HepG2 (cell line): ENCODE results near the gene CNBD2. TPM values are rescaled to one million over a fixed set of nuclear protein-coding genes. Genes with fewer than 3 reads are reported as not detected.

Source experiments
- BCL3 ChIP-seq: sonication (generic); formaldehyde crosslinking; IDR thresholded peaks from 2 replicates; pipeline ENCODE4 v1.5.1; 2020; ENCODE audit warnings: mild to moderate bottlenecking, missing genetic modification reagents, moderate library complexity
- DRAP1 ChIP-seq: IDR thresholded peaks from 2 replicates; pipeline ENCODE4 v1.6.1; 2016; ENCODE audit warnings: missing genetic modification reagents, missing compliant biosample characterization
- DZIP1 ChIP-seq: sonication (generic); formaldehyde crosslinking; IDR thresholded peaks from 2 replicates; pipeline ENCODE4 v1.5.0; 2020; ENCODE audit warnings: mild to moderate bottlenecking, missing genetic modification reagents
- FLYWCH1 ChIP-seq: sonication (generic); formaldehyde crosslinking; IDR thresholded peaks from 2 replicates; pipeline ENCODE4 v1.8.1; 2023; ENCODE audit warnings: mild to moderate bottlenecking, missing genetic modification reagents
- FOXP1 ChIP-seq, 2 experiments: fragments of 450-650 bp in 1 of 2; IDR thresholded peaks; 2 replicates each; pipeline ENCODE4 v1.6.1; 2017 to 2018; ENCODE audit warnings: antibody characterized with exemption in 1 of 2
- HES4 ChIP-seq: sonication (generic); formaldehyde crosslinking; IDR thresholded peaks from 2 replicates; pipeline ENCODE4 v1.9.0; 2021; ENCODE audit warnings: mild to moderate bottlenecking, missing genetic modification reagents, borderline replicate concordance
- HNRNPH1 ChIP-seq: fragments of 200-400 bp; formaldehyde crosslinking; optimal IDR thresholded peaks from 2 replicates; pipeline ENCODE3; 2017; ENCODE audit warnings: mild to moderate bottlenecking, low read depth, low read length
- MTA3 ChIP-seq: sonication (generic); formaldehyde crosslinking; IDR thresholded peaks from 2 replicates; pipeline ENCODE4 v1.4.0; 2020; ENCODE audit warnings: missing genetic modification reagents
- MTF1 ChIP-seq: sonication (generic); formaldehyde crosslinking; IDR thresholded peaks from 2 replicates; pipeline ENCODE4 v1.5.0; 2020; ENCODE audit warnings: missing genetic modification reagents
- POLR2A ChIP-seq, 2 experiments: IDR thresholded peaks; 2 replicates each; pipeline ENCODE4 v1.6.1; 2011; ENCODE audit warnings: low read depth in 2 of 2, low read length in 2 of 2, mild to moderate bottlenecking in 1 of 2, moderate library complexity in 1 of 2; ENCODE audit not compliant: insufficient read depth in 1 of 2
- SAP130 ChIP-seq: IDR thresholded peaks from 2 replicates; pipeline ENCODE4 v1.6.1; 2016; ENCODE audit warnings: low read depth
- TEAD3 ChIP-seq: optimal IDR thresholded peaks from 2 replicates; pipeline ENCODE3; 2016; ENCODE audit warnings: borderline replicate concordance
- TIGD3 ChIP-seq: sonication (generic); formaldehyde crosslinking; IDR thresholded peaks from 2 replicates; pipeline ENCODE4 v1.5.1; 2020; ENCODE audit warnings: mild to moderate bottlenecking, missing genetic modification reagents, borderline replicate concordance
- TOE1 ChIP-seq: sonication (generic); formaldehyde crosslinking; IDR thresholded peaks from 2 replicates; pipeline ENCODE4 v1.4.0; 2020; ENCODE audit warnings: mild to moderate bottlenecking, missing genetic modification reagents
- YEATS4 ChIP-seq: sonication (generic); formaldehyde crosslinking; IDR thresholded peaks from 2 replicates; pipeline ENCODE4 v1.4.0; 2020; ENCODE audit warnings: missing genetic modification reagents, borderline replicate concordance
- ZMAT5 ChIP-seq: sonication (generic); formaldehyde crosslinking; IDR thresholded peaks from 2 replicates; pipeline ENCODE4 v1.5.0; 2020; ENCODE audit warnings: mild to moderate bottlenecking, low read depth, missing genetic modification reagents, borderline replicate concordance
- ZNF567 ChIP-seq: sonication (generic); formaldehyde crosslinking; IDR thresholded peaks from 2 replicates; pipeline ENCODE4 v1.8.1; 2023; ENCODE audit warnings: mild to moderate bottlenecking, missing genetic modification reagents, borderline replicate concordance
- ZNF619 ChIP-seq: sonication (generic); formaldehyde crosslinking; IDR thresholded peaks from 2 replicates; pipeline ENCODE4 v1.4.0; 2020; ENCODE audit warnings: mild to moderate bottlenecking, missing genetic modification reagents
- ZNF652 ChIP-seq: IDR thresholded peaks from 2 replicates; pipeline ENCODE4 v1.6.1; 2016; ENCODE audit warnings: low read depth, borderline replicate concordance
- ZNF704 ChIP-seq: sonication (generic); formaldehyde crosslinking; IDR thresholded peaks from 2 replicates; pipeline ENCODE4 v1.8.1; 2023; ENCODE audit warnings: mild to moderate bottlenecking, inconsistent platforms, moderate library complexity, missing genetic modification reagents, borderline replicate concordance
- ZNF740 ChIP-seq: sonication (generic); formaldehyde crosslinking; IDR thresholded peaks from 2 replicates; pipeline ENCODE4 v1.4.0; 2020; ENCODE audit warnings: missing genetic modification reagents
- ZSCAN29 ChIP-seq: sonication (generic); formaldehyde crosslinking; conservative IDR thresholded peaks from 2 replicates; pipeline ENCODE4 v1.4.0; 2020; ENCODE audit warnings: mild to moderate bottlenecking, missing genetic modification reagents
- polyA plus RNA-seq, 8 experiments: library from polyadenylated mRNA; depleted of rRNA in 3 of 8; stranded (reverse) in 7 of 8; unstranded in 1 of 8; fragments of >200 nt; fragmentation: Illumina TruSeq in 4 of 8; extraction: Trizol in 4 of 8; gene quantifications; 2 replicates each; pipeline versions ENCODE4 v1.2.1 to v1.2.3, GENCODE V29; 2011 to 2016; ENCODE audit warnings: low read depth in 4 of 8, missing spikeins in 1 of 8, mixed read lengths in 1 of 8; ENCODE audit not compliant: insufficient read depth in 1 of 8
- total RNA-seq, 5 experiments: library from RNA; depleted of rRNA; stranded (reverse); fragments of >200 nt; fragmentation: Illumina TruSeq; extraction: Trizol; gene quantifications; 2 replicates each; pipeline ENCODE4 v1.2.3, GENCODE V29; 2016; ENCODE audit warnings: low read depth in 1 of 5

CNBD2 gene
- total and polyA plus RNA-seq, 2 of the 13 experiments (the other 11 are each of a cell fraction or from before 2014, with no cell fraction given), result 12.4 to 22.8 TPM

GRCh38 chr20:36064658-36065426 is 96.5 kb downstream of the CNBD2 start (continued):
- no peak for TF ChIP-seq ZNF704 (CRISPR knock-in tag)
- TF ChIP-seq FOXP1 (IDR thresholded peaks at IDR 0.05), result no peak
- TF ChIP-seq FOXP1 (CRISPR knock-in tag; IDR thresholded peaks at IDR 0.05), result no peak
- TF ChIP-seq DZIP1 (CRISPR knock-in tag), result peak; percentile 77; the same call in 1 of the 2 replicates
- TF ChIP-seq HNRNPH1, result no peak
- TF ChIP-seq MTA3 (CRISPR knock-in tag), result no peak
- no peak for TF ChIP-seq ZSCAN29
- no peak for TF ChIP-seq ZNF740 (CRISPR knock-in tag)
- TF ChIP-seq FLYWCH1 (CRISPR knock-in tag), result no peak
- no peak for TF ChIP-seq TEAD3 (CRISPR knock-in tag)
- TF ChIP-seq DRAP1, result peak; percentile 68
- peak; percentile 94 for TF ChIP-seq ZNF567
- peak; percentile 58; the same call in 1 of the 2 replicates for TF ChIP-seq TIGD3 (CRISPR knock-in tag)
- no peak for TF ChIP-seq TOE1 (CRISPR knock-in tag)
- TF ChIP-seq ZMAT5, result no peak
- no peak for TF ChIP-seq MTF1 (CRISPR knock-in tag)
- peak; percentile 52 to 65 for TF ChIP-seq POLR2A (IDR thresholded peaks at IDR 0.05; ENCODE audit: insufficient read depth in 1 of 2, low read depth in 2 of 2, low read length in 2 of 2)
- peak; percentile 73; the same call in 1 of the 2 replicates for TF ChIP-seq HES4 (CRISPR knock-in tag)
- peak; percentile 19; the same call in 1 of the 2 replicates for TF ChIP-seq YEATS4 (CRISPR knock-in tag)
- TF ChIP-seq BCL3, result peak; percentile 81; the same call in 1 of the 2 replicates
- TF ChIP-seq SAP130 (CRISPR knock-in tag), result peak; percentile 85
- no peak for TF ChIP-seq ZNF652 (CRISPR knock-in tag)
- peak; percentile 98 for TF ChIP-seq ZNF619
